ENCODE data around the gene CREB3.

The CREB3 gene

GRCh38 chr9:35741740-35742139 is 9.3 kb downstream of the CREB3 start:
- TF ChIP-seq CTCF (IDR thresholded peaks at IDR 0.05; ENCODE audit: low read depth, low read length), result no peak
- H3K4me3 ChIP-seq (ENCODE audit: low read depth, low read length), result no peak overlapping the region

- TF ChIP-seq CTCF (IDR thresholded peaks at IDR 0.05; ENCODE audit: low read depth, low read length), result no peak
- no peak overlapping the region for H3K4me3 ChIP-seq (ENCODE audit: low read depth, low read length)
Measured at GRCh38 chr9:35743452-35743851, 11.0 kb downstream of the CREB3 start.

- H3K4me3 ChIP-seq (ENCODE audit: low read depth, low read length), result no peak overlapping the region
- no peak for TF ChIP-seq CTCF (IDR thresholded peaks at IDR 0.05; ENCODE audit: low read depth, low read length)
Measured at GRCh38 chr9:35743880-35744518, 11.5 kb downstream of the CREB3 start.

- H3K4me3 ChIP-seq (ENCODE audit: low read depth, low read length), result peak overlapping the region; percentile 70; the same call in 1 of the 2 replicates
- TF ChIP-seq CTCF (IDR thresholded peaks at IDR 0.05; ENCODE audit: low read depth, low read length), result no peak
Measured at GRCh38 chr9:35745569-35745968, 13.1 kb downstream of the CREB3 start.

GRCh38 chr9:35746583-35746982 is 14.1 kb downstream of the CREB3 start:
- no peak for TF ChIP-seq CTCF (IDR thresholded peaks at IDR 0.05; ENCODE audit: low read depth, low read length)
- H3K4me3 ChIP-seq (ENCODE audit: low read depth, low read length), result peak overlapping the region; percentile 70

GRCh38 chr9:35748242-35748857 is 15.9 kb downstream of the CREB3 start:
- peak overlapping the region; percentile 70 for H3K4me3 ChIP-seq (ENCODE audit: low read depth, low read length)
- TF ChIP-seq CTCF (IDR thresholded peaks at IDR 0.05; ENCODE audit: low read depth, low read length), result no peak

- peak within 1 kb of the TSS; percentile 70 for H3K4me3 ChIP-seq (ENCODE audit: low read depth, low read length)
- TF ChIP-seq CTCF (IDR thresholded peaks at IDR 0.05; ENCODE audit: low read depth, low read length), result no peak
Measured at GRCh38 chr9:35748858-35749514, 16.5 kb downstream of the CREB3 start, which contains the start of the genes GBA2 and RGP1. Gene GBA2 (minus strand): TSS chr9:35749228. CDS start chr9:35748704, 524 bp downstream. Gene RGP1 (plus strand): TSS chr9:35749287. CDS start chr9:35749756, 469 bp downstream.
